NCI-H1694 (cell line): ENCODE data around the gene QTRT2.

ENCODE experiments used
- DNase-seq: peaks from one replicate; lab custom pipeline; 2025; lab: John Stamatoyannopoulos, UW

QTRT2 gene

DNA sequence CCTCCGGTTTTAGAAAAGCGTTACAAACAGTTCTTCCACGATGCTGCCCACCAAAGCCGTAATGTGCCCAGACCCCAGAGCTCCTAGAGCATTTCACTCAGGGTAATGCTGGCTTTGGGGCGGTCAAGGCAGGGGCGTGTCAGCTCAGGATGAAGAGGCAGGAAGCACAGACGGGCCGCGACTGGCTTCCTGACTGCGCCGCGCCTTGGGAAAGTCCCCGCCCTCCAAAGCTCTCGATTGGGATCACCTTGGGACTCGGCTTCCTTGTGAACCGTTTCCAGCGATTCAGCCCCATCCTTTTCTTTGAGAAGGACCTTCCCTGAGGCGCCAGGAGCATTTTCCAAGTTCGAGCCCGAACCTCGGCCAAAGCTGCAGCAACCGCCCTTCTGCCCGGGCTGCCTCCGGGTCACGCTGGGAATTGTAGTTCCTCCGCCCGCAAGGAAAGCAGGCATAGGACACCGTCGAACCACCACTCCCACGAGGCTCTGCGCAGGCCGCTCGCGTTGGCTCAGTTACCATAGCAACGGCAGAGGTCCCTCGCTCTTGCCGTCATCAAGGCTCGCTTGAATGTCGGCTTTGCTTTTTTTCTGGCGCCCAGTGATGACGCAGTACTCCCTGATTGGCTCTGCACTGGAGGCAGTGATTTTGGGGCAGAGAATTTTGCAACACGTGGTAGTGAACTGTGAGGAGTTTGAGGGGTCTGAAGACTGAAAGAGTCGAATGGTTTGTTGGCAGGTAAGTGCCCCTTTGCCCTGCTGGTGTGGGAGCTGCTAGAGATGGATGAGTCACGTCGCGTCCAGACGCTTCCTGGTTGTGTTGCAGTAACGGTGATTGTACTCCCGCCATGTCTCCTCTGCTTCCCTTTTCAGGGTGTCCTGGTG is at the start of gene QTRT2, which contains the start of gene CCDC191:
TSS of gene QTRT2 (plus strand) at position 608 of the 881 bp plus-strand sequence. CDS start 8,521 bp downstream, outside the sequence.
TSS of gene CCDC191 (minus strand) at position 397 of the 881 bp plus-strand sequence. CDS start at position 337, 60 bp downstream.
- peak; percentile 99 for DNase-seq

DNA sequence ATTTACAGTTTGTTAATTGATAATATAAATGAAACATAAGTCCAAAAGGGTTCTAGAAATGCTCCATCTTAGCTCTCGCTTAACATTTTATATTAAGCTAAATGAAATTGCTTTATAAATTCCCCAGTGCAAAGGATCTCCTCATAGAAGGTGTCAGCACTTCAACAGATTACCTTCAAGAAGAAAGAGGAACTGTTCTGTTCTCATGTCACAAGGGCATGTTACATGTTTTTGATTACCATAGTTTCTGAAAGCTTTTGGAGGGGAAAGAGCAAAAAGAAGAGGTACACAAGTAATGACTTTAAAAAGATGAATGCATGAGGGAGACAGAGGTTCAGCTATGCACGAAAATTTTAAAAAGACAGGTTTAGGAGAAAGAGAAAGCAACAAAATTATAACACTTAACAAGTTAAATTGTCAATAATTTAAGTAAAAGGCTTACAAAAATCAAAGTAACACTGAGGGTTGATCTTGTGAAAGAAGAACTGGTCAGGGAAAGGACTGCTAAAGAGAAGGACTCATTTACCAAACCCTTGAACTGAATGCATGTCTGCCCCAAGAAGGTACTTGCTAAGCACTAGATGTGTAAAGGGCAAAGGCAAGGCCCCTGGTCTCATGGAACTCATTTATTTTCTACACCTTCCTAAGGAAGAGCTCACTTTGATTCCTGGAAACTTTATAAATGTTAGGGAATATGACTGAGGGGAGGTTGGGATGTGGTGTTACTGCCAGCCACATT is 45.3 kb upstream of the QTRT2 start:
- DNase-seq, result no peak

DNA sequence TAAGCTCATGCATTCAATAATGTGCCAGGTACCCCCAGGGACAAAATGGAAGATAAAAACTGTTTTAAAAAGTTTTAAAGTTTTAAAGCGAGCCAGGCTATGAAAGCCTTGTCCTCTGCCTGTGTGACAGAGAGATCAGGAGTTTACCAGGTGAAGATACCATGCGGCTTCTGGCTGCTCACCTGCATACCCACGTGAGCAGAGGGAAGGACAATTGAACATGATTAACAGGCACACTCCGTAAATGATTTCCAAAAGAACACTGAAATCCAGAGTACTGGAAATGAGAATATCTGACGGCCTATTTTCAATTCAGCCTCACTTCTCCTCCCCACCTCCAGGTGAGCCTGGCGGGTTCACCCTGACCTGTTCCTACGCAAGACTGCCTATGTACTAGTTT is 42.3 kb upstream of the QTRT2 start:
- no peak for DNase-seq

DNA sequence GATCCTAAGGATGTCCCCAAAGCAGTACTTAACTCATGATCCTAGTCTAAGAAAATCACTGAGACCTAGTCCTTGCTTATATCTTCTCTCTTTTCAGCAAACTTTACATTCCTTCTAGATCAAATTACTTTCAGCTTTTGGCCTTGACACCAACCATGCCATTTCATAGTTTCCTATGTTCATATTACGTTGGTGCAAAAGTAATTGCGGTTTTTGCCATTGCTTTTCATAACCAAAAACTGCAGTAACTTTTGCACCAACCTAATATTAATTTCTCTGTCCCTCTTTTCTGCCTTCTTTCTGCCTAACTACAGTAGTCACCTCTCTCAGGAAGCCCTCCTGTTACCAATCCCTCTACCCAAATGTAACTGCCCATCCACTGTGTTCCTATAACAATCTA is 37.1 kb upstream of the QTRT2 start:
- no peak for DNase-seq

DNA sequence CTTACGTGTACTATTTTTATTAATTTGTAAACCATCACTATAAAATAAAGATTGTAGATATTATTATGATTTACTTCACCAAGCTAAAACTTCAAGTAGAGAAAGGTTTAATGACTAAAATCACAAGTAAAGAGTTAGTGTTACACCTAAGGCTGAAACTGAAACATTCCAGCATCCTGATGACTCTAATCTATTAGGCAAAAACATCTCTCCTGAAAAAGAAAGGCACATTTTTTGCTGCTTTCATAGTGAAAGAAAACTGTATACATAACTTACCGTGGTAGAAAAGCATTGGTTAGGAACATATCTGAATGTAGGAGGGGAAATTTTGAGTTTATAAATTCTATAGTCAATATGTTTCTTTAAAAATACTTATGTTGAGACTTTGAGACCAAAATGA is 35.6 kb upstream of the QTRT2 start:
- no peak for DNase-seq

DNA sequence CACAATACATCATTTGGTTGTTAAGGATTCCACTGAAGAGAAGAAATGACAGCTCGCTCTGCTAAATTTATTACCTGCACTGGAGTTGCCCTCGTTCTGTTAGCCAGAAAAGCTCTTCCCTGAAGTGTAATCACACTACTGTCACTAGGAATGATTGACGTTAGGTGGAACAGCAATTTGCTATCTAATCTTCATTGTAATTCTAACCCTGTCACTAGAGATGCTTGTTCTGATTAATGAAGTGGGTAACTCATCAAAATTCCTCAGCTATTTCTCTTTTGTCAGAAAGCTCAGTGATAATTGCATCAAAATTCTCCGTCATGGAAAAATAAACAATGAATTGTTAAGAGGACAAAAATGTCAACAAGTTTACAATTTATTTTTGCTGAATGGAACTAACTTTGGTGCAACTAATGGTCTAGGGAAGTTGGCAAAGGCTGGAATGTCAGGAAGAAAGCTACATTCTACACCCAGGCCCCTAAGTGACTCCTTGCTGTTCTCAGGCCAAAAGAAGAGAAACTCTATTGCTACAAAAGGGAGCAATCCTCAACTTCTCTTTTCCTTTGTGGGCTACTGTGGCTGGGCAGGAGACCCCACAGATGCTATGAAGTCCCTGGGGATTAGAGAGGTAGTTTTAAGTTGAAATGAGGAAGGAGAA is 34.3 kb upstream of the QTRT2 start:
- no peak for DNase-seq

DNA sequence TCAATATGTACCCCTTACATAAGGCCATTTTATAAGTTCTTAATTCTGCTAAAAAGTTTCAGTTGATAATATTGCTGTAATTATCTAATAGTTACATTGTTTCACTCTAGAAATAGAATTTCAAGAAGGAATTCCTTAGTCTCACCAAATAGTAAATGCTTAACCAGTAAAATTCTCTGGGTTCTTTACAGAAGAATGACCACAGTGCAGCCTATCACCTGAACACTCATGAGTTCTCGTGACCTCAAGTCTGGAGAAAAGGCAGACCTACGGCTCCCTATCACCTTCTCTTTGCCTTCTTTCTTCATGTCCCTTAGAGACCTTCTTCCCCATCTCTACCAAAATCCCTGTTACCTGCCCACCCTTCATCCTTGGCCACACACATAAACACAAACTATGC is 31.1 kb upstream of the QTRT2 start:
- no peak for DNase-seq

DNA sequence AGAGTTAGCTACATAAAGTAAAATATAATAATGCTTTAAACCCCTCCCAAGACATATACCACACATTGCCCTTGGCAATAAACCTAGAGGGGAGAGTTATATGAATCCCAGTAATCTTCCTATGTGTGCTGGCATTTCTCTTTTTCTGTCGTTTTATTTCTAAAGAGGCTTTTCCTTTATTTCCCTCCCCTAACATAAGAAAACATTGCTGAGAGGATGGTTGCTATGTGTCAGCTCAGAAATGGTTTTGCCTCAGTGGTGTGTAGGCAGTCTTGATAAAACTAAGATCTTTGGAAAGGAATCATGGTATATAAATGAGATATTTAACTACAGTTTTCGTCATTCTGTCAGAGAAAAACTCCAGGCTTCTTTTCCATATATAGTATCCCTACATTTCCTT is 30.2 kb upstream of the QTRT2 start:
- no peak for DNase-seq

DNA sequence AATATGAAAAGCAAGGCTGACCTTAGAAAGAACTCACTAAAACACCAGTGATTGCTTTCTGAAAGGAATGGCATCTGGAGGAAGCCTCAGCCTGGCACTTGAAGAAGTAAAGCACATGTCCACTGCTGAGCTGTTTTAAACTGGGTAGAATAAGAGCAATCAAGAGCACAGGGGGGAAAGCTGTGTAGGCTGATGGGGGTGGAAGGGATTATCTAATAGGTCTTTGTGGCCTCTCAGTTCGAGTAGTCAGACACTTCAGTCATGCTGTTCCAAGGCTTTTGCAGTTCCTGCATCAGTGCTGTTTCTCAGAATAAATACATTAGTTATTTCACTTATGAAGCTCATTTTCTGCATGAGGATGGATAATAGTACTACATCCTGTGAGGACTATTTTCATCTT is 22.8 kb upstream of the QTRT2 start:
- DNase-seq, result no peak

DNA sequence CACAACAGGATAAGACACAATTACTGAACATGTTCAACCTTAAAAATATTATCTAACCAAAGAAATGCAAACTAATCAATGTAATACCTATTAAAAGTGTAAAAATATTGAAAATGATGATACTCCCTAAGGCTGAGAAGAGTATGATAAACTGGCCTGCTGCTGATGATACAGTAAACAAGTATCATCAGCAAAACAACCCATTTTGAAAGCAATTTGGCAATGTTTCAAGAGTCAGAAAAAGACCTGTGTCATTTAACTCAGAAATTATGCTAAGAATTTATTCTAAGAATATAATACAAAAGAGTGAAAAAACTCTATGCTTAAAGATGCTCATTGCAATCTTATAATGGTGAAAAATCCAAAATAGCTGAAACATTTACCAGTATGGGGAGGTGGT is 22.3 kb upstream of the QTRT2 start:
- no peak for DNase-seq

DNA sequence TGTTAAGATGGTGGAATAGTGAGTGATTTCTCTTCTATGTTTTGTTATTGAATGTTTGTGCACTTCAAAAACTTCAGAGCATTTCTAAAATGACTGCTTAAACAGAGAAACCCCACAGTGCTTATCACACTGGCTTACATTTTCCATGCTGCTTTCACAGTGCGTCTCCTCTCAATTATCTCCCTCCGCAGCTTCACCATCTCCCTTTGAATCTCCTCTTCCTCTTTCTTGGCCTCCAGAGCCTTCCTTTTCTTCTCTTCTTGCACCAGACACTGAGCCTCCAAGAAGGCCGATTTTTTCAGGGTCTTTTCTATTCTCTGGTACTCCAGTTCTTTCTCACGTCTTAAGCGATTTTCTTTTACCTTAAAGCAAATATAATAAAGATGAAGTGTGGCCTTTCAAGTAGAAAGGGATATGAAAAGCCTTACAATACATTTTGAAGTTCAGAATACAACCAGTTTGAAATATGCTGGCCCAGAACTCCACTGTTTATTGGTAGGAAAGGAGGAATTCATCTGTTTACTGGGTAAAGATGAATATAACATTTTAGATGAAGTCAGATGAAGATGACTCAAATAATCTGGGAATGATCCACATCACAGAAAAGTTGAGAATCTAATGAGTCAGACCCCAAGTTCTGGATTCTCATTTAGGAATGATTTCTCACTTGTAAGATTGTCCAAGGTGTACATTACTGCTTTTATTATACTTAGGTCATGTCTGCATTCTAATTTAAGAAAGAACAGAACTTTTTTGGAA is 21.6 kb upstream of the QTRT2 start:
- no peak for DNase-seq

DNA sequence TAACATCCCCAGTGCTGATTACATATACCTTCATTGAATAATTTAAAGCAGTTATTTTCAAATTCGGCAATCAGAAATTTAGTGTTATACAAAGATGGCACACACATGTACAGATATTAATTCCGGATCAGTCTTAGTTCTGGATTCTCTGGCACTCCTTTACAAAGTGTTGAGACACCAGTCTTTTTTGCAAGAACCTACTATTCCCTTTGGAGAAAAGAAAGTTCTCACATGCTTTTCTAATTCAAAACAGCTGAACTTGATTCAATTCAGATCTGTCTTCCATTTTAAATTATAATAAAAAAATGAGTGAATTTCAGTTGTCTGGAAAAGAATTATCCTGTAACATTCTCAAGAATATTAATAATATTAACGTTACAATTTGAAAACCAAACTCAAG is 20.6 kb upstream of the QTRT2 start:
- DNase-seq, result no peak

DNA sequence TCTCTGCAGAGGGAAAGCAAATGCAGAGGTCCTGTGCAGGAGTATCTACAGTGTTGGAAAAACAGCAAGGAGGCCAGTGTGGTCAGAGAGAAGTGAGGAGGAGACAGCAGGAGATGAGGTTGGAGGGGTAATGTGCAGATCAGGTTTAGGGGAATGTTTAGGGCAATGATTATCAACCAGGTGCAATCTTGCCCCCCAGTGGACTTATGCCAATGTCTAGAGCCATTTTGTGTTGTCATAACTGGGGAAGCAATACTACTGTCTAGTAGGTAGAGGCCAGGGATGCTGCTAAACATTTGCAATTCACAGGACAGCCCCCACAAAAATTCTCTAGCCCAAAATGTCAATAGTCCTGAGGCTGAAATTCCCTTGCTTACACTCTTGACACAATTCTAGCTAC is 13.3 kb upstream of the QTRT2 start:
- no peak for DNase-seq

DNA sequence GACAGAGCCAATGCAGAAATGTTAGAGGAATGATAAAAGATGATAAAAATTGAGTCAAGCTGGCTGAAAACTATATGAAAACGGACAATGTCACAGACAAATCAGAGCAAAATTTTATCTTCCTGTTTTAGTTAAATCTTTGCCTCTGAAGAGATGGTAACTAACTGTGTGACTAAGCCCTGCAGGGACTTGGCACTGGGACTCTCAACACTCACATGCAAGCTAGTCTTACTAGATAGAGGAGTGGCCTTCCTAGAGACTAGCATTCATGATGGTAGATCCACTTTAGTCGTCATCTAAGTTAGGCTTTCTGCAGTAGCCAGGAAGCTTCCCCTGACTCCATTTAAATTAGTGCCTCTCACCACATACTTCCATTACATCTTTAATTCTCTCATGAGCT is 4.3 kb upstream of the QTRT2 start:
- DNase-seq, result no peak

DNA sequence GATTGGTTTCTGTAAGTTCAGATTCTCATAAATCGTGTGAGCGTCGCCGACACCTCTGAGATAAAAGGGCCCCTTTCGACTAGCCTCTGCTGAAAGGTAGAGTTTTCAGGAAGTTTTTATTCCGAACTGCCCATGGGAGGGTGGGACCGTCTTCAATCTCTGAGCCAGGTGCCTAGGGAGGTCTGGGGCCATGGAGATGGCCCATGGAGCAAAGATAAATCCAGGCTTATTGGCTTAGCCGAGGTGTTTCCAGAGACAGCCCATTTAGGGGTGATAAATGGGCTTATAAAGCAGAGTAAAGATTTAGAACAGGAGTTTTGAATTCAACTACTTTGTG is 442 bp downstream of the QTRT2 start:
- no peak for DNase-seq

DNA sequence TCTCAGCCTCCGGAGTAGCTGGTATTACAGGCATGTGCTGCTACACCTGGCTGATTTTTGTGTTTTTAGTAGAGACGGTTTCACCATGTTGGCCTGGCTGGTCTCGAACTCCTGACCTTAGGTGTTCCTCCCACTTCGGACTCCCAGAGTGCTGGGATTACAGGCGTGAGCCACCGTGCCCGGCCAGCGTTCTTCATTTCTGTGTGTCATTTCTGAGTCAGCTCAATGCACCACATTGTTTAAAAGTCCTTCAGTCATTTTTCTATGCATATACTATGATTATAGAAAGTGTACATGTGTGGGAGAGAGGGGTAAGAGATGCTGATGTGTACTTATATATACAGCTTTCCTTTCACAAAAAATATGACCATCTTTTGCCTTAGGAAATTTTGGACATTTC is 2.1 kb downstream of the QTRT2 start:
- DNase-seq, result no peak

DNA sequence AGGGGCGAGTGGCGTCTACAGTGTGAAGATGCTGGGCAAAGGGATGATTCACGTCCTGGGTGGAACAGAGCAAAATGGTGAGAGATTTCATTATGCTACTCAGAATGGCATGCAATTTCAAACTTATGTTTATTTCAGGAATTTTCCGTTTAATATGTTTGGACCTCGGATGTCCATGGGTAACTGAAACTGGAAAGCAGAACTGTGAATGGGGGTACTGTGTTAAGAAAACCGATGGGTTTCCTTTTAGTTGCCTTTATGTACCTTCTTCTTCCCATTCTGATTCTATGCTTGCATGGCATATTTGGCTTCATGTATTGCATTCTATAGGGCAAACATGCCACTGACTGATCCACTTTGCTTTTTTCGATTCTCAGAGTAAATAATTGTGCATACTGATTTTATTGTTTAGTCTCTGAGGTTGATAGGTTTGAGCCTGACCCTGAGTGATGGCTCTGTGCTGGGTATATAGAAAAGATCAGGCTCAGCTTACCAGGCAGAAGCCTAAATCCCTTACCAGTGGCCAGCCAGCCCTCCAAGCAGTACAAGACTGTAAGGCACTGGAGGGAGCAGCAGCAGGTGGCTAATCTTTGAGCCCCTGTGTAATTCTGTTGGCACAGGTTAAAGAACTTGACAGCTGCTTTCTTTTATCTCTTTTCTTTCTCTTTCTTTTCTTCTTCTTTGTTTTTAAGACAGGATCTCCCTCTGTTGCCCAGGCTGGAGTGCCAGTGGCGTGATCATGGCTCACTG is 4.5 kb downstream of the QTRT2 start:
- DNase-seq, result no peak

DNA sequence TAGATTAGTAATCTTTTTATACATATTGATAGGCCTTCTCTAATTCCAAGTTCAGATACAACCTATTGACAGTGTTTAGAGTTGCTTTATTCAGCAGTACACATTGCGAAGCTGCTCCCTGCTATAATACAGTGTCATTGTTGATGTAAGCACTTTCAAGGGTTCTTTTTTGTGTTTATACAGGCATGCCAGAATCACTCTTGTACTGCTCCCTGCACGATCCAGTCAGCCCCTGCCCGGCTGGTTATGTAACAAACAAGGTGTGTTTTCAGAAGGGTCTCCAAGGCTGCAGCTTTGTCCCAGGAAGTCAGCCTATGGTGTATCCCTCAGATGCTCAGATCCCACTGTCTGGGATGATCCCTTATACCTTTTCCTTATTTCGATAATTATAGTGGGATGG is 11.3 kb downstream of the QTRT2 start:
- DNase-seq, result no peak

DNA sequence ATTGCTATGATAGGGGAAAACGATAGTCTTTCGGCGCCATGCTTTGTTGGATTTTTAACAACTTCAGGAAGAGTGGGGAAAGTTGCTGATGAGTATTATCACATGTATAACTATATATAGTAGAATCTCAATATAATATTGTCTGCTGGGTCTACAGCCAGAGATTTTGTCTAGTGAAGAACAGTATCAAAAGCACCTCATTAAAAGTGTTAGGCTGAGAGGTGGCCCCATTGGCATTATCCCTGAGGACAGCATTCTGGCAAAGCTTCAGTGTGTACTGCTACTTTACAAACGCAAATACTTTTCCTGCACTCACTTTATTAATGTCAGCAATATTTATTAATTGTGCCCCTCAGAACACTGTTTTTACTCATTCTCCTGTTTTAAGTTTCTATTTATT is 11.8 kb downstream of the QTRT2 start:
- no peak for DNase-seq

DNA sequence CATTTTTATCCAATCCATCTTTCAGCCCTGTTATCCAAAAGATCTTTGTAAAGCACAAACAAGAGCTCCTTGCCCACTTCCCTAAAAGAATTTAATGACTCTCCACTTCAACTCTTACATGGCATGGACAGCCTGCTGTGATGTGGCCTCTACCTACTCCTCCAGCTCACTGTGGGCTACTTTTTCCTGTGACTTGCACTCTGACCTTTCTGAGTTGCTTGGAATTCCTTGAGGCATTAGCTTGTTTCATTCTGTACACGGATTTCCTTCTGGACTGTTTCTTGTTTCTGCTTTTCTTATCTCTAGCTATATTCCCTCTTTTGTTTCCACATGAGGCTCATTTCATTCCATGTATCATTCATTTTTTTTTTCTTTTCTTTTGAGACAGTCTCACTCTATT is 15.2 kb downstream of the QTRT2 start:
- DNase-seq, result no peak

DNA sequence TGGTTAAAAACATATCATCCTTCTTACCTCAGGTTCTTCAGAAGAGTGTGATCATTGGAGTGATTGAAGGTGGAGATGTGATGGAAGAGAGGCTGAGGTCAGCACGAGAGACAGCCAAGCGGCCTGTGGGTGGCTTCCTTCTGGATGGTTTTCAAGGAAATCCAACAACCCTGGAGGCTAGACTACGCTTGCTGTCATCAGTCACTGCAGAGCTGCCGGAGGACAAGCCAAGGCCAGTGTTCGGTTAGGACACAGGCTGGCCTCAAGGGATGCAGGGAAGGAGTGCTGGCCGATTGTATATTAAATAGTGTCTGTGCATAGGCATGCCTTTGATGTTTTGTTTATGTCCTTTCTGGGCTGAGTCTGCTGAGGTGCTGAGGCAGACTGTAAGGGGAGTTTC is 20.2 kb downstream of the QTRT2 start:
- DNase-seq, result no peak
